ENCODE data around the gene OLFM2. TPM values are rescaled to one million over a fixed set of nuclear protein-coding genes. Genes with fewer than 3 reads are reported as not detected.
A peak's percentile ranks its signal among the peaks of the same experiment; 100 is the strongest.

The OLFM2 gene
- total RNA-seq, 1 experiment from 2014 or later: 9.7 TPM

GRCh38 chr19:9819596-9819909, 116.8 kb downstream of the OLFM2 start:
- Histone ChIP-seq H3K4me1 (ENCODE audit: control insufficient read depth, insufficient read depth, low read length) (no peaks in the 10 kb centered on the region), H3K9me3 (ENCODE audit: control insufficient read depth, insufficient read depth, low read depth, low read length) (no peaks in the 10 kb centered on the region), H3K36me3 (ENCODE audit: control insufficient read depth, insufficient read depth, low read length) (no peaks in the 10 kb centered on the region), H3K27me3 (ENCODE audit: control insufficient read depth, insufficient read depth, low read length) (no peaks in the 10 kb centered on the region), H3K27ac (ENCODE audit: low read length) (peak overlapping the region; percentile 72; the same call in 1 of the 2 replicates), H3K4me3 (ENCODE audit: low read depth in 2 of 2, low read length in 2 of 2) (peak overlapping the region; percentile 27 to 39)
- BruUV-seq (replicated peaks): no TSS peak
- in situ Hi-C loops (cut with HindIII; ENCODE audit: low pct_unique_long_range_greater_than_20kb, low sequenced_read_pairs): no loop called here
- TF ChIP-seq POLR2AphosphoS5 (IDR thresholded peaks at IDR 0.05; ENCODE audit: low read depth, low read length) (no peak), REST (IDR thresholded peaks at IDR 0.05; ENCODE audit: insufficient read depth in 1 of 2, low read depth in 2 of 2, low read length in 1 of 2) (no peak), SIN3A (IDR thresholded peaks at IDR 0.05; ENCODE audit: borderline replicate concordance, insufficient read depth, low read depth, low read length) (no peak), CTCF (IDR thresholded peaks at IDR 0.05) (no peak), TCF7L2 (IDR thresholded peaks at IDR 0.05; ENCODE audit: low read depth, low read length) (no peak)
- CTCF ChIA-PET: no interaction called here
- DNase-seq (ENCODE audit: low read depth, low spot score): no peak
- peak; percentile 88 for ATAC-seq
- intact Hi-C loops (cut with micrococcal nuclease; ENCODE audit: unreplicated experiment): no loop called here
- POLR2A ChIA-PET: no interaction called here

GRCh38 chr19:9818734-9819595, 117.3 kb downstream of the OLFM2 start, which contains the start of gene FBXL12:
TSS of gene FBXL12 (minus strand) at chr19:9819079. CDS start at chr19:9818813, 266 bp downstream.
- TF ChIP-seq CTCF (IDR thresholded peaks at IDR 0.05): no peak
- peak; percentile 38; the same call in 1 of the 2 replicates for TF ChIP-seq TCF7L2 (IDR thresholded peaks at IDR 0.05; ENCODE audit: low read depth, low read length)
- peak; percentile 81 for TF ChIP-seq POLR2AphosphoS5 (IDR thresholded peaks at IDR 0.05; ENCODE audit: low read depth, low read length)
- TF ChIP-seq REST (IDR thresholded peaks at IDR 0.05; ENCODE audit: insufficient read depth in 1 of 2, low read depth in 2 of 2, low read length in 1 of 2): no peak
- no peak for TF ChIP-seq SIN3A (IDR thresholded peaks at IDR 0.05; ENCODE audit: borderline replicate concordance, insufficient read depth, low read depth, low read length)
- no peaks in the 10 kb centered on the region for H3K9me3 ChIP-seq (ENCODE audit: control insufficient read depth, insufficient read depth, low read depth, low read length)
- peak within 1 kb of the TSS; percentile 91 to 92 for H3K4me3 ChIP-seq (ENCODE audit: low read depth in 2 of 2, low read length in 2 of 2)
- DNase-seq (ENCODE audit: low read depth, low spot score): peak; percentile 85
- in situ Hi-C loops (cut with HindIII; ENCODE audit: low pct_unique_long_range_greater_than_20kb, low sequenced_read_pairs) (no loop called here), intact Hi-C loops (cut with micrococcal nuclease; ENCODE audit: unreplicated experiment) (no loop called here)
- BruUV-seq (replicated peaks): no TSS peak
- ATAC-seq: peak; percentile 92
- ChIA-PET POLR2A (no interaction called here), CTCF (interaction anchor here (0.7 kb wide), 1 partner anchor 612 kb away, joined by 12 read pairs; no protein-coding TSS in a partner anchor)
- peak within 1 kb of the TSS; percentile 86 for H3K27ac ChIP-seq (ENCODE audit: low read length)
- no peaks in the 10 kb centered on the region for H3K4me1 ChIP-seq (ENCODE audit: control insufficient read depth, insufficient read depth, low read length)
- no peaks in the 10 kb centered on the region for H3K36me3 ChIP-seq (ENCODE audit: control insufficient read depth, insufficient read depth, low read length)
- no peaks in the 10 kb centered on the region for H3K27me3 ChIP-seq (ENCODE audit: control insufficient read depth, insufficient read depth, low read length)
